Measurements from ENCODE around the gene BSPRY. TPM values are rescaled to one million over a fixed set of nuclear protein-coding genes. Genes with fewer than 3 reads are reported as not detected.

The BSPRY gene
- polyA plus RNA-seq, 1 donor from 2014 or later = not detected

DNA sequence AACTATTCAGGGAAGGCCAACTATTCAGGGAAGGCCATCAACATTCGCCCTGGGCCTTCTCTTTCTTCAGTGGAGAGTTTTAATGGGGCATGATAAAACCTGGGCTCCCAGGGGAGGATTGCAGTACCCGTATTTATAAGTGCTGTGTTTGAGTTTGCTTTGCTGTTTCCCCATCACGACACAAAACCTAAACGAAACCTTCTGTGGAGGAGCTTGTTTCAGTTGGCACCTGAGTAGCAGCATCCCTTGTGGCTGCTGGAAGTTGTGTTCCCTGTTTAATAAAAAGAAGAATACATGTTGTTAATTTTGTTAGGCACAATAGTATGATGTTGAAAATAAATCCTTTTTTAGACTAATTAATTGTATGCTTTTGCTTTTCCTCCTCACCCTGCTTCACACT lies 17.6 kb upstream of the BSPRY start:
- Histone ChIP-seq H3K9me3 (ENCODE audit: low read length) (no peaks in the 10 kb centered on the region), H3K79me2 (replicated peaks; ENCODE audit: insufficient read depth, low read length) (no peaks in the 10 kb centered on the region), H3K9ac (ENCODE audit: low read length) (no peak overlapping the region), H3K27ac (ENCODE audit: low read length) (no peak overlapping the region), H3K4me3 (ENCODE audit: low read length) (no peak overlapping the region), H3F3A (ENCODE audit: insufficient read depth, low read length, poor library complexity, severe bottlenecking) (no peaks in the 10 kb centered on the region), H3K27me3 (ENCODE audit: insufficient read depth, low read depth, low read length) (no peaks in the 10 kb centered on the region), H2AFZ (ENCODE audit: low read depth, low read length) (no peak overlapping the region), H3K4me2 (ENCODE audit: low read length) (no peak overlapping the region), H3K36me3 (ENCODE audit: insufficient read depth, low read length) (no peaks in the 10 kb centered on the region), H3K9me2 (ENCODE audit: insufficient read depth, low read length) (no peaks in the 10 kb centered on the region), H4K20me1 (ENCODE audit: insufficient read depth) (no peaks in the 10 kb centered on the region)
- no peak for TF ChIP-seq TAF1 (IDR thresholded peaks at IDR 0.05; ENCODE audit: low read depth)
- TF ChIP-seq, protein P1, sequence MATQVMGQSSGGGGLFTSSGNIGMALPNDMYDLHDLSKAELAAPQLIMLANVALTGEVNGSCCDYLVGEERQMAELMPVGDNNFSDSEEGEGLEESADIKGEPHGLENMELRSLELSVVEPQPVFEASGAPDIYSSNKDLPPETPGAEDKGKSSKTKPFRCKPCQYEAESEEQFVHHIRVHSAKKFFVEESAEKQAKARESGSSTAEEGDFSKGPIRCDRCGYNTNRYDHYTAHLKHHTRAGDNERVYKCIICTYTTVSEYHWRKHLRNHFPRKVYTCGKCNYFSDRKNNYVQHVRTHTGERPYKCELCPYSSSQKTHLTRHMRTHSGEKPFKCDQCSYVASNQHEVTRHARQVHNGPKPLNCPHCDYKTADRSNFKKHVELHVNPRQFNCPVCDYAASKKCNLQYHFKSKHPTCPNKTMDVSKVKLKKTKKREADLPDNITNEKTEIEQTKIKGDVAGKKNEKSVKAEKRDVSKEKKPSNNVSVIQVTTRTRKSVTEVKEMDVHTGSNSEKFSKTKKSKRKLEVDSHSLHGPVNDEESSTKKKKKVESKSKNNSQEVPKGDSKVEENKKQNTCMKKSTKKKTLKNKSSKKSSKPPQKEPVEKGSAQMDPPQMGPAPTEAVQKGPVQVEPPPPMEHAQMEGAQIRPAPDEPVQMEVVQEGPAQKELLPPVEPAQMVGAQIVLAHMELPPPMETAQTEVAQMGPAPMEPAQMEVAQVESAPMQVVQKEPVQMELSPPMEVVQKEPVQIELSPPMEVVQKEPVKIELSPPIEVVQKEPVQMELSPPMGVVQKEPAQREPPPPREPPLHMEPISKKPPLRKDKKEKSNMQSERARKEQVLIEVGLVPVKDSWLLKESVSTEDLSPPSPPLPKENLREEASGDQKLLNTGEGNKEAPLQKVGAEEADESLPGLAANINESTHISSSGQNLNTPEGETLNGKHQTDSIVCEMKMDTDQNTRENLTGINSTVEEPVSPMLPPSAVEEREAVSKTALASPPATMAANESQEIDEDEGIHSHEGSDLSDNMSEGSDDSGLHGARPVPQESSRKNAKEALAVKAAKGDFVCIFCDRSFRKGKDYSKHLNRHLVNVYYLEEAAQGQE (IDR thresholded peaks at IDR 0.05; ENCODE audit: borderline replicate concordance) = no peak
- TF ChIP-seq EP300 (conservative IDR thresholded peaks at IDR 0.05; ENCODE audit: poor library complexity, severe bottlenecking) = no peak
- TF ChIP-seq EZH2 (IDR thresholded peaks at IDR 0.05; ENCODE audit: borderline replicate concordance, insufficient read depth, low read length, poor library complexity, severe bottlenecking) = no peak

DNA sequence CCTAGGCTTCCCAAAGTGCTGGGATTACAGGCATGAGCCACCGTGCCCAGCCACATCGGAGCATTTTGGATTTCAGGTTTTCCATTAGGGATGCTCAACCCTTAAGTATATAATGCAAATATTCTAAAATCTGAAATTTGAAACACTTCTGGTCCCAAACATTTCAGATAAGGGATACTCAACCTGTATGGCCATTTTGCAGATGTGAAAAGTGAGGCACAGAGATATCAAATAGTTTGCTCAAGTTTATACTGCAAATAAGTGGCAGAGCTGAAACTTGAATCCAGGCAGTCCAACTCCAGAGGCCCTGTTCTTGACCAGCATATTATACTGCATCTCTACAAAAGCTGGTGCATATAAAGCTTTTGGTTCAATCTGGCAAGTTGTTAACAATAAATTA lies 11.6 kb upstream of the BSPRY start:
- TF ChIP-seq POLR2AphosphoS5 (IDR thresholded peaks at IDR 0.05) = no peak
- TF ChIP-seq RAD21 (conservative IDR thresholded peaks at IDR 0.05) = no peak
- no peak for TF ChIP-seq EZH2 (IDR thresholded peaks at IDR 0.05; ENCODE audit: borderline replicate concordance, insufficient read depth, low read length, poor library complexity, severe bottlenecking)
- TF ChIP-seq, protein P2, sequence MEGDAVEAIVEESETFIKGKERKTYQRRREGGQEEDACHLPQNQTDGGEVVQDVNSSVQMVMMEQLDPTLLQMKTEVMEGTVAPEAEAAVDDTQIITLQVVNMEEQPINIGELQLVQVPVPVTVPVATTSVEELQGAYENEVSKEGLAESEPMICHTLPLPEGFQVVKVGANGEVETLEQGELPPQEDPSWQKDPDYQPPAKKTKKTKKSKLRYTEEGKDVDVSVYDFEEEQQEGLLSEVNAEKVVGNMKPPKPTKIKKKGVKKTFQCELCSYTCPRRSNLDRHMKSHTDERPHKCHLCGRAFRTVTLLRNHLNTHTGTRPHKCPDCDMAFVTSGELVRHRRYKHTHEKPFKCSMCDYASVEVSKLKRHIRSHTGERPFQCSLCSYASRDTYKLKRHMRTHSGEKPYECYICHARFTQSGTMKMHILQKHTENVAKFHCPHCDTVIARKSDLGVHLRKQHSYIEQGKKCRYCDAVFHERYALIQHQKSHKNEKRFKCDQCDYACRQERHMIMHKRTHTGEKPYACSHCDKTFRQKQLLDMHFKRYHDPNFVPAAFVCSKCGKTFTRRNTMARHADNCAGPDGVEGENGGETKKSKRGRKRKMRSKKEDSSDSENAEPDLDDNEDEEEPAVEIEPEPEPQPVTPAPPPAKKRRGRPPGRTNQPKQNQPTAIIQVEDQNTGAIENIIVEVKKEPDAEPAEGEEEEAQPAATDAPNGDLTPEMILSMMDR (IDR thresholded peaks at IDR 0.05; ENCODE audit: poor library complexity, severe bottlenecking) = no peak
- no peak for TF ChIP-seq EP300 (conservative IDR thresholded peaks at IDR 0.05; ENCODE audit: poor library complexity, severe bottlenecking)
- TF ChIP-seq, protein P1 (IDR thresholded peaks at IDR 0.05; ENCODE audit: borderline replicate concordance) = no peak
- no peak overlapping the region for H3K27ac ChIP-seq (ENCODE audit: low read length)
- no peaks in the 10 kb centered on the region for H3K79me2 ChIP-seq (replicated peaks; ENCODE audit: insufficient read depth, low read length)
- no peak overlapping the region for H2AFZ ChIP-seq (ENCODE audit: low read depth, low read length)
- H3K9me2 ChIP-seq (ENCODE audit: insufficient read depth, low read length) = no peaks in the 10 kb centered on the region
- no peak overlapping the region for H3K9ac ChIP-seq (ENCODE audit: low read length)
- no peaks in the 10 kb centered on the region for H3K27me3 ChIP-seq (ENCODE audit: insufficient read depth, low read depth, low read length)
- H4K20me1 ChIP-seq (ENCODE audit: insufficient read depth) = no peaks in the 10 kb centered on the region
- no peak overlapping the region for H3K4me2 ChIP-seq (ENCODE audit: low read length)
- H3K4me3 ChIP-seq (ENCODE audit: low read length) = no peak overlapping the region
- no peaks in the 10 kb centered on the region for H3K36me3 ChIP-seq (ENCODE audit: insufficient read depth, low read length)
- no peaks in the 10 kb centered on the region for H3K9me3 ChIP-seq (ENCODE audit: low read length)
- no peaks in the 10 kb centered on the region for H3F3A ChIP-seq (ENCODE audit: insufficient read depth, low read length, poor library complexity, severe bottlenecking)

Data from neural cell (in vitro differentiated cells).